Embryonic facial prominence (tissue), 1 donor: Measurements from ENCODE around the gene PIK3AP1.

ENCODE experiments used
- DNase-seq: peaks from one replicate; pipeline ENCODE4 v3.0.0-alpha.2; 2016; ENCODE audit errors: extremely low spot score

PIK3AP1 gene

DNA sequence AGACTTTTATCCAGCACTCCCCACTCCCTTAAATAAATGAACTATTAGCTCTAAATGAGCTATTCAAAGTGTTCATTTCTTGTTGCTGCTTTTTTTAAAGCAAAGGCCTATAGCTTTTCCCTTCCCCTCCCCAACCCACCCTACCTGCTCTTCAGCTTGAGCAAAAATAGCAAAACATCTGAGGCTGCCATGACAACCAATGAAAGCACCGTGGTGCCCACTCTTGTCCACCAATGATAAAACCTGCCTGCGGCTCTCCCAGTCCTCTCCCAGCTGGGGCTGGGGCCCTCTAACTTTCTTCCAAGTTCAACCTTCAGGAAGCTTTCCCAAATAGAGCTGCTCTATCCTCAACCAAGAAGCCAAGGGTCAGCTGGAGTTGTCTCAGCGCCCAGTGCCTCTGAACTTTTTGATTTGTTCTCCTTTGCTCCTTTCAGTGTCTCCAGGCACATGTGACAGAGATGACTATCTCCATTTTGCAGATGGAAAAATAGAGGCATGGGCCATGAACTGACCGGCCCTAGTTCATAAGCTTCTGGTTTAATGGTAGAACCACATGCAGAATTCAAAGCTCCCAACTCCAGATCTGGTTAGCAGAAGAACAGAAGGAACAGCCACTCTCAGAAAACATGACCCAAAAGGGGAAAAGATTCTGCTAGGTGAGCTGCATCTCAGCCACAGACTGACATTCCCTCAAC lies 47.7 kb downstream of the PIK3AP1 start:
- DNase-seq: no peak

- DNase-seq: no peak
These were observed 49.0 kb downstream of the PIK3AP1 start for GRCh38 chr10:96671211-96671890.

DNA sequence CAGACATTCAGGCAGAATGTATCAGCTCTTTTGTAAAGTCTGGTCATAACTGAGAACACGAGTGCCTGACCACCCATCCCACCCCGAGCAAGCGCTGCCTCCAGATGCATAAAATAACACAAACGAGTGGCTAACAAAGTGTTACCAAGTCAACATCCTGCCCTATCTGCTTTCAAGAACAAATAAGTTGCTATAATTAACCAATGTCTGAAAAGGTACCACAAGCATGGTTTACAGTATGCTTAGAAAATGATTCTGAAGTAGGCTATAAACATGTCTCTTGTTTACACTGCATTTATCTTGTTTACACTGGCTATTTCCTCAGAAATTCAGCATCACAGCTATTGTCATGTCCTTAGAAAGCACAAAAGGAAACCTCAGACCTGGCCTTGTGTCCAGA lies 49.5 kb downstream of the PIK3AP1 start:
- DNase-seq: no peak

- no peak for DNase-seq
These were observed 52.9 kb downstream of the PIK3AP1 start for GRCh38 chr10:96667401-96667800.

DNA sequence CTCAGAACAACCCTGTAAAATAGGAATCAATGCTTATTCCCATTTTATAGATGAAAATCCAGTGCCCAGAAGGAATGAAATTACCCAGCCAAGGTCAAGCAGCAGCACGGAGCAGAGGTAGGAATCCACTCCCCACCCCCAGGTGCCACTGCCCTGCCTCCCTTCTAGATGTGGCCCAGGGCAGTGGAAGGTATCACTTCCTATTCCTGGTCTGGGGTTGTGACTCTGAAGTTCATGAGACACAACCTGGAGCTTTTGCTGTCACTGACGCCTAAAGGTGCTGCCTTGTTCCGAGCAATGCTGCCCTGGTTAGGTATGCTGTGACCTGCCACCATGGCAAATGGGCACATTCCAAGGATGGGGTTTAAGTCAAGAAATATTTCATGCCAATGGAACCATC lies 53.6 kb downstream of the PIK3AP1 start:
- DNase-seq: no peak

- no peak for DNase-seq
These were observed 55.0 kb downstream of the PIK3AP1 start for GRCh38 chr10:96665306-96665705.

DNA sequence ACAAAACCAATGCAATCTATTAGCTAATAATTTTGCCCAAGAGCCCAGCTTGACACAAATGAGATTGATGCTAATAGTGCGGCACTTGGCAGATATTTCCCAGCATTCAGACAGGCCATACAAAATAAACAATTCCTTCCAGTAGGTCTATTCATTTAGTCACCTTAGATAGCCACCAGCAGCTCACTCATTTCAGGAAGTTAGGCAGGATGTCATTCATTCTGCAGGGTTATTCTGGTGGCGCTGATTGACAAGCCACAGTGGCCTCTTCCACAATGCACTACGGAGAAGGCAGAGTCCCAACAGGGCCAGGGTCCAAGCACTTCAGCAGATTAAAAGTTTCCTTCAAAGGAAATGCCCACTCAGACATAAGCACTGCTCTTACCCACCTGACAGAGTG lies 55.8 kb downstream of the PIK3AP1 start:
- DNase-seq: no peak

GRCh38 chr10:96663797-96664196 lies 56.5 kb downstream of the PIK3AP1 start:
- DNase-seq: no peak

GRCh38 chr10:96661632-96662031 lies 58.7 kb downstream of the PIK3AP1 start:
- no peak for DNase-seq

- no peak for DNase-seq
These were observed 60.0 kb downstream of the PIK3AP1 start for GRCh38 chr10:96660297-96660696.

GRCh38 chr10:96658844-96659243 lies 61.5 kb downstream of the PIK3AP1 start:
- no peak for DNase-seq

DNA sequence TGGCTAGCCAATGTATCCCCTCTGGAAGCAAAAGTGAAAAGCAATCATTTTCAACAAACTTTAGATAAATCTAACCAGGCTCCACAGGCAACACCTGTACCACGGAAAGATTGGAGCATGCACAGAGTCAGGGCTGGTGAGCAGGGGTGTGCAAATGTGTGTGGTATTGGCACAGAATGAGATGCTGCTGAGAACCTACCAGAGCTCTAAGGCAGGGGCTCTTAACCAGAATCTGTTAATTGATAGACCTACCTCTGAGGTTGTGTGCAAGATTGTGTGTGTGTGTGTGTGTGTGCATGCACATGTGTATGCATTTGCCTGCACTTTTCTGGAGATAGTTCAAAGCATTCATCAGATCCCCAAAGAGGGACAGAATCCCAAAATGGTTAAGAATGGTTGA lies 62.9 kb downstream of the PIK3AP1 start:
- DNase-seq: no peak

- DNase-seq: no peak
These were observed 63.5 kb downstream of the PIK3AP1 start for GRCh38 chr10:96656839-96657238.

DNA sequence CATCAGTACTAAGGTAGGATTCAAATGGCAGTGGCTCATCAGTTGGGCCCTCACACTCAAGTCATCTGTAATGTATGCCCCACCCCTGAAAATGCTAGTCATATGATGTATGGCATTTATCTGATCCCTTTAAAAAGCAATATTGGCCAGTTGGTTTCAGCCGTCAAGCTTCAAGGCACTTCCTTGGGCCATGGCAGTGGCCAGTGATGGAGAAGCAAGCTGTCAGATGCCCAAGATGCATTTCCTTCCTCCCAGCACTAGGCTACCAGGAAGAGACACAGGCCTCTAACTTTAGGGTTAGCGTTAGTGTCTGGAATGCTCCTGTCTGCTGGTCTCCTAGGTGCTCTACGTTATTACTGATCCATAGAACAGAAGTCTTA lies 64.1 kb downstream of the PIK3AP1 start:
- DNase-seq: no peak

DNA sequence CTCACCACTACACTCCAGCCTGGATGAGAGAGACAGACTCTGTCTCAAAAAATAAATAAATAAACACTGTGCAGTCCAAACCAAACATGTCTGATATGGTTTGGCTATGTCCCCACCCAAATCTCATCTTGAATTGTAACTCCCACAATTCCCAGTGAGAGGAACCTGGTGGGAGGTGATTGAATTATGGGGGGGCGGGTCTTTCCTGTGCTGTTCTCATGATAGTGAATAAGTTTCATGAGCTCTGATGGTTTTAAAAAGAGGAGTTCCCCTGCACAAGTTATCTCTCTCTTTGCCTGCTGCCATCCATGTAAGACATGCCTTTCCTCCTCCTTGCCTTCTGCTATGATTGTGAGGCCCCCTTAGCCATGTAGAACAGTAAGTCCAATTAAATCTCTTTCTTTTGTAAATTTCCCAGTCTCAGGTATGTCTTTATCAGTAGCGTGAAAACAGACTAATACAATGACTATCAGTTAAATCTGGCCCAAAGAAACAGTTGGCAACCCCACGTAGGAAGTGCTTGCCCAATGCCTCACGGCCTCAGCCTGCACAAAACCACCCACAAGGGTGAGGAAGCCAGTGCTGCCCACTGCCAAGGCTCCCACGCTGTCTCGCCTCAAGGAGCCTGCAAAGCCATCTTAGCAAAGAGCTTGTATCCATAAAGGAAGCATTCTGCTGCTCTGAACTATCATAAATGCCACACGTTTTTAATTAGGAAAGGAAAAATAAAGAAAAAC lies 64.7 kb downstream of the PIK3AP1 start:
- DNase-seq: no peak

GRCh38 chr10:96651998-96652431 lies 68.3 kb downstream of the PIK3AP1 start:
- no peak for DNase-seq

DNA sequence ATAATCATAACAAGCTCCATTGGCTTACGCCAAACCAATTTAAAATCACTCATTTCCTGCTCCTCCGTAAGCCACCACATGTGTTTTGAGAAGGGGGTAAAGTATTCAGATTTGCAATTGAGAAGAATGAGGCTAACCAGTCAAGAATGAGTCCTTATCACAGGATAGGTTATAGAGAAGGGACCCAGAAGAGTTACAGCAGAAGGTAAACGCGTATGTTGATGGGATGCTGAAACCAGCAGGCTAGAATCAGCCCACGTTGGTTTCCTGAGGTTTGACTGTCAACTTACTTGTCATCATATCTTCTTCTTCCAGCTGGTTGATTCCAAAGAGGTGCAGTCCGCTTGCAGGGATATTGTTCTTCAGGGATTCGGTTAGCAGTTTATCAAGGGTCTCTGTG lies 69.4 kb downstream of the PIK3AP1 start:
- no peak for DNase-seq

GRCh38 chr10:96648297-96648696 lies 72.0 kb downstream of the PIK3AP1 start:
- DNase-seq: no peak

- no peak for DNase-seq
These were observed 72.8 kb downstream of the PIK3AP1 start for GRCh38 chr10:96647466-96647865.

DNA sequence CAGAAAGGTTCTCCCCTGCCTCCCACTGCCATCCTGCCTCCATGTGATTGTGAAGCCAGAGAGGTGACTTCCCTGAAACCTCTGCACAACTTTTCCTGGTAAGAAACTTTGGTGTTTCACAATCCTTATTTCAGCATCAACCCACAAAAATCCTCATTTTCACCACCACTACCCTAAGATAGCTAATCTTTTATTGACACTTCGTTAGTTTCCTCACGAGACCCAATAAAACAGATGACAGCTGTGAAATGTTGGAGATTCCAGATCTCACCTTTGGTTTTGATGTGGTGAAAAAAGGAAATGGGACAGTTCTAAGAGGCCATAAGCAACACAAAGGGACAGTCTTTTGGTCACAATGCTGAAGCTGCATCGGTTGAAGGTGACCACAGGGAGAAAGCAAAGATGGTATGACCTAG lies 73.6 kb downstream of the PIK3AP1 start:
- no peak for DNase-seq

DNA sequence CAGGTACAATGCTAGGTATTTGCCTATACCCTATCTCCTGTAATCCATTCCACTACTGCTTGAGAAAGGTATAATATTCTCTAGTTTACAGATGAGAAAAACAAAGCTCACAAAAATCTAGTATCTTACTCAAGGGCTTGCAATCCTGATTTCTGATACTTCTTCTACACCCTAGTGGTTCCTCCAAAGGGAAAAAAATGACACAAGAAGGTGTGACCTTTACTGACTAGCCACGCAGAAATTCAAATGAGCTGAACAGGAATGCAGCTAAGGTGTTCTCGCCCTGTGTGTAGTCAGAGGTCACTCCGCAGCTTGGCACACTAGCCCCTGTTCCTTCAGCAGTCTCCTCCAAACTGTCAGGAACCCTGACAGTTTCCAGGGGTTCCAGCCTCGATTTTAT lies 74.0 kb downstream of the PIK3AP1 start:
- no peak for DNase-seq

DNA sequence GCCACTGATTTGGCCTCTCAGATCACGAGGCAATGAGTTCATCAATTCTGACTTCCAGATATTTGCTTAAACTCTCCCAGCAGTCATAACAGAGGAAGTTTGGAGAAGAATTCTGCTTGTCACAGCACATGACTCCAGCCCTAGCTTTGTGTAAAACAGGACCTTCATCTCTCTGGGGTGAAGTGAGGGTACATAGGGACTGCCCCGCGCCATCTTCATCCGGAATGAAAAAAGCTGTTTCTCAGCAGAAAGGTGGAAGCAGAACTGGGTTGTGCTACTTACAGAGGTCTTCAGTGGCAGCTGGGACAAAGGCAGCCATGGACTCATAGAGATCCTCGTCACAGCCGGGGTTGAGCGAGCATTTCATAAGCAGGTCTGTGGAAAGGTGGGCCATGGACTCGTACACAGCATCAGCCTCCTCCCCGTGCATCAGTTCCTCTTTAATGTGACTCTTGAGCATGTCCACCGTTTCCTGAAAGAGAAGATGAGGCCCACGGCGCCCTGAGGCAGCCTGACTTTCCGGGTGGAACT lies 75.1 kb downstream of the PIK3AP1 start:
- no peak for DNase-seq

GRCh38 chr10:96643920-96644319 lies 76.4 kb downstream of the PIK3AP1 start:
- DNase-seq: no peak
